Activated T-cell treated with anti-CD3 and anti-CD28 coated beads, Interleukin-2, amount 50 U/mL, for 72 hours (primary cell): ENCODE data around the gene CRIP3. TPM values are rescaled to one million over a fixed set of nuclear protein-coding genes. Genes with fewer than 3 reads are reported as not detected.

ENCODE experiments used
- ATAC-seq, 2 donors: fragments of 150-1000 bp; cut with Tn5 transposase; replicated peaks in 1 of 2; 2 replicates each; pipeline ENCODE4 v1.10.0; 2021; ENCODE audit warnings: moderate library complexity in 2 of 2, mild to moderate bottlenecking in 1 of 2
- DNase-seq, 2 donors: peaks; one replicate each; pipeline ENCODE4 v3.0.0; 2021 to 2022; ENCODE audit warnings: mixed read lengths in 1 of 2
- H3K27ac Mint-ChIP-seq: one replicate; pipeline ENCODE4 v1.8.0; 2022; ENCODE audit warnings: mild to moderate bottlenecking, moderate library complexity, mixed read lengths
- H3K27me3 Mint-ChIP-seq: one replicate; pipeline ENCODE4 v1.8.0; 2022; ENCODE audit warnings: low read depth, mixed read lengths
- H3K36me3 Mint-ChIP-seq, 2 donors: one replicate each; pipeline ENCODE4 v1.8.0; 2022; ENCODE audit warnings: mixed read lengths in 2 of 2, mild to moderate bottlenecking in 1 of 2; ENCODE audit not compliant: insufficient read depth in 2 of 2
- H3K4me1 Mint-ChIP-seq: one replicate; pipeline ENCODE4 v1.8.0; 2022; ENCODE audit warnings: low read depth, mixed read lengths
- H3K4me3 Mint-ChIP-seq, 2 donors: one replicate each; pipeline ENCODE4 v1.8.0; 2022; ENCODE audit warnings: mild to moderate bottlenecking in 2 of 2, mixed read lengths in 2 of 2, moderate library complexity in 2 of 2
- H3K9me3 Mint-ChIP-seq, 2 donors: one replicate each; pipeline ENCODE4 v1.8.0; 2022; ENCODE audit warnings: mixed read lengths in 2 of 2
- total RNA-seq, 2 donors: library from RNA; stranded (reverse); gene quantifications; one replicate each; pipeline ENCODE4 v1.2.3, GENCODE V29; 2022

The CRIP3 gene
- total RNA-seq, 2 donors from 2014 or later, result 0.82 to 0.90 TPM

- ATAC-seq, result no peak
These were observed 49.6 kb downstream of the CRIP3 start for GRCh38 chr6:43258807-43259686.

GRCh38 chr6:43258180-43258579 lies 50.4 kb downstream of the CRIP3 start:
- no peak overlapping the region for H3K27ac Mint-ChIP-seq
- no peaks in the 10 kb centered on the region for H3K9me3 Mint-ChIP-seq
- H3K4me1 Mint-ChIP-seq, result peaks cover 32% of the 10 kb centered on the region
- no peak for ATAC-seq
- H3K36me3 Mint-ChIP-seq, result no peaks in the 10 kb centered on the region
- H3K27me3 Mint-ChIP-seq, result no peaks in the 10 kb centered on the region
- DNase-seq, result no peak
- H3K4me3 Mint-ChIP-seq, result no peak overlapping the region

More at GRCh38 chr6:43258807-43259686, 49.6 kb downstream of the CRIP3 start:
- no peak overlapping the region for H3K4me3 Mint-ChIP-seq
- no peaks in the 10 kb centered on the region for H3K9me3 Mint-ChIP-seq
- peaks cover 26% of the 10 kb centered on the region for H3K4me1 Mint-ChIP-seq
- no peaks in the 10 kb centered on the region for H3K36me3 Mint-ChIP-seq
- no peak for DNase-seq
- H3K27me3 Mint-ChIP-seq, result no peaks in the 10 kb centered on the region
- H3K27ac Mint-ChIP-seq, result no peak overlapping the region

GRCh38 chr6:43257367-43258145 lies 51.1 kb downstream of the CRIP3 start:
- Mint-ChIP-seq H3K9me3 (no peaks in the 10 kb centered on the region), H3K4me3 (peak overlapping the region in 1 of 2 donors; percentile 45), H3K4me1 (peaks cover 32% of the 10 kb centered on the region), H3K36me3 (no peaks in the 10 kb centered on the region), H3K27ac (no peak overlapping the region), H3K27me3 (peaks cover 6% of the 10 kb centered on the region)
- peak; percentile 23 to 25 for DNase-seq
- peak; percentile 54 to 63 for ATAC-seq

GRCh38 chr6:43256670-43257366 lies 51.8 kb downstream of the CRIP3 start:
- Mint-ChIP-seq H3K4me3 (peak overlapping the region in 1 of 2 donors; percentile 45), H3K4me1 (peaks cover 33% of the 10 kb centered on the region), H3K27ac (no peak overlapping the region), H3K36me3 (no peaks in the 10 kb centered on the region), H3K9me3 (no peaks in the 10 kb centered on the region), H3K27me3 (peaks cover 12% of the 10 kb centered on the region)
- no peak for ATAC-seq
- no peak for DNase-seq

Other genes starting within 250 kb of the CRIP3 start
- 10 to 100 TPM; 85.0 to 85.7 TPM for gene MRPL2, start 249.4 kb downstream of the CRIP3 start, total RNA-seq
- 10 to 100 TPM; 36.9 to 37.4 TPM for gene KLC4, start 249.2 kb downstream of the CRIP3 start, total RNA-seq
- gene PTK7, start 232.5 kb downstream of the CRIP3 start, total RNA-seq, result 1 to 10 TPM; 2.8 to 7.8 TPM
- gene SRF, start 137.6 kb downstream of the CRIP3 start, total RNA-seq, result 10 to 100 TPM; 44.2 to 46.1 TPM
- 10 to 100 TPM; 60.7 to 62.0 TPM for gene CUL9, start 126.6 kb downstream of the CRIP3 start, total RNA-seq
- gene DNPH1, start 79.3 kb downstream of the CRIP3 start, total RNA-seq, result 10 to 100 TPM; 38.3 to 42.3 TPM
- gene TTBK1, start 65.3 kb downstream of the CRIP3 start, total RNA-seq, result 1 to 10 TPM; 1.1 to 1.2 TPM
- gene SLC22A7, start 10.6 kb downstream of the CRIP3 start, total RNA-seq, result not detected
- gene ZNF318, start 60.8 kb upstream of the CRIP3 start, total RNA-seq, result 10 to 100 TPM; 14.4 to 14.5 TPM
- gene ABCC10, start 118.7 kb upstream of the CRIP3 start, total RNA-seq, result 10 to 100 TPM; 32.8 to 36.4 TPM
- gene DLK2, start 146.7 kb upstream of the CRIP3 start, total RNA-seq, result 1 to 10 TPM; 1.6 to 2.6 TPM
- 10 to 100 TPM; 68.6 to 77.2 TPM for gene TJAP1, start 168.7 kb upstream of the CRIP3 start, total RNA-seq
- gene LRRC73, start 201.5 kb upstream of the CRIP3 start, total RNA-seq, result under 1 TPM; 0.32 to 0.43 TPM
- 10 to 100 TPM; 63.9 to 64.4 TPM for gene YIPF3, start 208.1 kb upstream of the CRIP3 start, total RNA-seq
- 10 to 100 TPM; 39.1 to 42.4 TPM for gene POLR1C, start 208.3 kb upstream of the CRIP3 start, total RNA-seq